Activated CD4-positive, CD25-positive, alpha-beta regulatory T cell treated with anti-CD3 and anti-CD28 coated beads, Interleukin-2, amount 50 U/mL, for 72 hours (primary cell): ENCODE results near the gene TNFRSF12A.
"Not testable (repeated sequence)": the region's sequence is repeated elsewhere in the genome, so short reads cannot be mapped to it uniquely, and the experiment has no call there.

Experiments used
- DNase-seq: peaks from one replicate; pipeline ENCODE4 v3.0.0; 2021

Gene TNFRSF12A

GRCh38 chr16:3051494-3051893 lies 31.3 kb downstream of the TNFRSF12A start:
- no peak for DNase-seq

- not testable (repeated sequence) for DNase-seq
Measured at GRCh38 chr16:3052571-3053329, 32.6 kb downstream of the TNFRSF12A start.

GRCh38 chr16:3053330-3053710 lies 33.2 kb downstream of the TNFRSF12A start:
- not testable (repeated sequence) for DNase-seq

- DNase-seq = no peak
Measured at GRCh38 chr16:3054965-3055733, 35.0 kb downstream of the TNFRSF12A start.

- not testable (repeated sequence) for DNase-seq
Measured at GRCh38 chr16:3055734-3056115, 35.6 kb downstream of the TNFRSF12A start.

GRCh38 chr16:3056336-3057180 lies 36.4 kb downstream of the TNFRSF12A start:
- no peak for DNase-seq

GRCh38 chr16:3057181-3058138 lies 37.3 kb downstream of the TNFRSF12A start:
- DNase-seq = no peak

GRCh38 chr16:3058139-3059030 lies 38.2 kb downstream of the TNFRSF12A start:
- DNase-seq = peak; percentile 56

GRCh38 chr16:3059041-3059722 lies 39.0 kb downstream of the TNFRSF12A start:
- DNase-seq = peak; percentile 92

GRCh38 chr16:3059723-3060242 lies 39.6 kb downstream of the TNFRSF12A start:
- DNase-seq = no peak

- DNase-seq = no peak
Measured at GRCh38 chr16:3060339-3061127, 40.4 kb downstream of the TNFRSF12A start.

GRCh38 chr16:3062553-3062952 lies 42.4 kb downstream of the TNFRSF12A start:
- DNase-seq = no peak

GRCh38 chr16:3063625-3064386 lies 43.6 kb downstream of the TNFRSF12A start:
- no peak for DNase-seq

GRCh38 chr16:3065069-3065741 lies 45.0 kb downstream of the TNFRSF12A start, which contains the start of gene IL32:
IL32 (plus strand) TSS chr16:3065640; CDS start chr16:3065812, 172 bp downstream.
- DNase-seq = peak; percentile 74

- DNase-seq = no peak
Measured at GRCh38 chr16:3065742-3066439, 45.7 kb downstream of the TNFRSF12A start.

- no peak for DNase-seq
Measured at GRCh38 chr16:3066440-3066748, 46.2 kb downstream of the TNFRSF12A start.

GRCh38 chr16:3068487-3068886 lies 48.3 kb downstream of the TNFRSF12A start:
- no peak for DNase-seq
